Measurements from ENCODE around the gene IGFBP1.

Gene IGFBP1

DNA sequence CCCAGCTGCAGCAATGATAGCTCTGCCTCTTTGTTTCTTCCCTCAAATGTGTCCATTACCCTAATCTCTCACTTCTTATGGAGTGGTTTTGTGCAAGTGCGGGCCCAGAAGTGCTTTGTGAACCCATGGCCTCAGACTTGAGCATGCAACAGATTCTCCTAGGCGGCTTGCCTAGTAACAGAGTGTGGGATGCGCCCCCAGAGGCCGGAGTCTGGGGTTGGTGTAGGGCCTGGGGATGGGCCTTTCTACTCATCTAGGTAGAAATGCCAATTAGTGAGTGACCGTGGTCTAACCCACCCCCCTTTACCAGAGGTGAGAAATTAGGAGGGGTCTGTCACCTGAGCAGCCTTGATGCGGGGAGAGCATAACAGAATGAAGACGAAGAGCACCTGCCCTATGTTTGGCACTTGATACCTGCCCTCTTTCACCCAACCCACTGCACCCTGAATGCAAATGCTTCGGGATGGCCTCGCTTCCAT lies 7.0 kb upstream of the IGFBP1 start:
- no peak for DNase-seq

DNA sequence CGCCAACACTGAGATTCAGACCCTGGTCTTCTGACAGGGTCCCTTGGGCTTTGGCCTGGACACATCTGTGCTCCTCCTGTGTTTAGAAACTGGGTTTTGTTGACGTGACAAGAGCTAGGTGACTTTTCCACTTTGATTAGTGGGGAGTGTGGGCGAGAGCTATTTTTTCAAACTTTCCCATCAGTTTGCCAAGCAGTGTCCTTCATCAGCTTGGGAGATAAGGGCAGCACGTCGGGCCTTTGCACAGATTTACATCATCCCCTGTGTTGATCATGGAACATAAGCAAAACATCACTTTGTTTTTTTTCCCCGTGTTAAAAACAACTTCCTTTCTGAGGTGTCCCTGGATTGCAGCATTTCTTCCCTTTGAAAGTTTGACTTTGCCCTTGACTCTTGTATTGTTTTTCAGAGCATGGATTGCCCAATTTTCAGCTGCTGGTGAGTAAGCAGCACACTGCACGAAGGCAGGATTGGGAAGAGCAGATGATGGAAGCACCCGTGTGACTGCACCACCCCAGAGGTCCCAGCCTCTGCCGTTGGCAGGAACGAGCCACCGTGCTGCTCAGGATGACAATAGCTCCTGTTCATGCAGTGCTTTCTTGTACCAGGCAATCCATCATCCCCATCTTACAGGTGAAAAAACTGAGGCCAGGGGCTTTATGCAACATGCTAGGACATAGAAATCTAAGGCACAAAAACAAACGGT lies 6.4 kb upstream of the IGFBP1 start:
- DNase-seq = no peak

DNA sequence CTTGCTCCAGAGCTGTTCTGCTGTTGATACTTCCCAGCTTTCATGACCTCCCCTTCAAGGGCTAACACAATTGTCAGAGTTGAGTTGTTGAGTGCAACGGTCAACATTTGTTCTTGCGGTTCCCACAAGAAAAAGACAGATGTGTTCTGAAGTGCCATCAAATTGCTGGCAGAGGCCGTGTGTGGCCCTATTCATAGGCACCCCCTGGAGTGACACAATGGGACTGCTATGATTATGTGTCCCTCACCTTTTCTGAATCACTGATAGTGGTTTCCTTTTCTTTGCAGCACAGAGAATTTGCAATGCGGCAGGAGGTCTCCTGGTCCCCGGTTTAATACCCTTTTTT lies 5.8 kb upstream of the IGFBP1 start:
- no peak for DNase-seq

DNA sequence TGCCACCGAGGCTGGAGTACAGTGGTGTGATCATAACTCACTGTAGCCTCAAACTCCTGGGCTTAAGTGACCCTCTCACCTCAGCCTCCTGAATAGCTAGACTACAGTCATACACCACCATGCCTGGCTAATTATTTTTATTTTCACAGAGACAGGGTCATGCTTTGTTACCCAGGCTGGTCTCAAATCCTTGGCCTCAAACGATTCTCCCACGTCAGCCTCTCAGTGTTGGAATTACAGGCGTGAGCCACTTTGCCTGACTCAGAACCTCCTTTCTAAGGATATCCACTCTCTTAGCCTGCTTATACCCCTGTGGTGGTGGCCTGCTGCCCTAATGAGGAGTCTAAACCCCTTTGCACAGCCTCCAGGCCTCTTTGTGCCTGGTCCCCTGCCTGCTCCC lies 4.2 kb upstream of the IGFBP1 start:
- no peak for DNase-seq

DNA sequence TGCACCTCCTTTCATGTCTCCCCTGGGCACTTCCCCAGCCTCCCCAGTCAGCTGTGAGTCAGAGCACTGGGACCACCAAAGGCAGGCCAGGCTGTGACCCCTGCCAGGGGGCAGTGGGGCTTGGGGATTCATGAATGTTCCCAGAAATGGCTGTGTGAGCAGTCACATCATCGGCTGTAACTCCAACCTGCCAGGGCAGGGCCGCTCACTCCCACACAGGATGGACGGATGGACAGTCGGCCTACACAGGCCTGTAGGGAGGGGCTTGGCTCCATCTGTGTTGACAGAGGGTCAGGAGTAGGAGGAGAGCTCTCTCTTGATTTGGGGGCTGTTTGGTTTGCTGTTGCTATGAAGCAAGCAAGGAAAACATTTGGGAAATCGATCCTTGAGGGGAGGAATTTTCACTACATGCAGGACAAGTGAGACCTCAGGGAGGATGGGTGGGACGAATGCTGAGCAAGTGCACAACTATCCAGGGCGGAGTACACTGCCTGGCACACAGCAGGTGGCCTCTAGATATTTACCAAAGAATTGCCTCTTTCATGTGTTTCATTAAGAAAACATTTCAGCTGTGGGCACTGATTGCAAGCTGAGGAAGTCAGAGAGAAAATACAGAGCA lies 2.9 kb upstream of the IGFBP1 start:
- DNase-seq = no peak

DNA sequence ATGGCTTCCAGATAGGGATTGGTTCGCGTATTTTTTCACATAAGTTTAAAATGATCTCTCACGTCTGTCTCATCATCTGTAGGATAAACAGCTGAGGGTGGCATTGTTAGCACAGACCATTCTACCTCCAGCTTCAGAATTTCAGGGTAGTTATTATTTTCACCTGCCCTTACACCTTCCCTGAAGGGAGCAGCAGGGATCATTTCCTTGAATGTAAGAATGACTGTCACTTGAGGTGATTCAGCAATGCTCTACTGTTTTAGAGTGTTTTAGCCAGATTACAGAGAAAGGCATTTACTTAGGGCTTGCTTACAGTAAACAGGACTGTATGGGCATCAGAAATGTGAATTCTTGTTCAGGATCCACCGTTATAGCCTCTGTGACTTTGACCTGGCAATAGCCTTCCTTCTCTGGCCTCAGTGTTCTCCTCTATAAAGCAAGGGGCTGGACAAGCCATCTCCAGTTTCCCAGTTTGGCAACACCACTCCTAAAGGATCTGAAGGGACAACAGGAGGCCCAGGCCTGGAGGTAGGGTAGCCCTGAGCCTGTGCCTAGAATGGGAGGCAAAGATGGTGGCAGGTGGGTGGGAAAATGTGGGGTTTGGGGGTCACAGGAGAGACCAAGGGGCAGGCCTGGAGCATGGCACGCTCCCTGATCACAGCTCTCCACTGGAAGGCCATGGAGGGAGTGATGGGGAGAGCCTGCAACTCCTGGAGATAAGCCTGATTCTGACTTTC lies 1.2 kb upstream of the IGFBP1 start:
- no peak for DNase-seq

DNA sequence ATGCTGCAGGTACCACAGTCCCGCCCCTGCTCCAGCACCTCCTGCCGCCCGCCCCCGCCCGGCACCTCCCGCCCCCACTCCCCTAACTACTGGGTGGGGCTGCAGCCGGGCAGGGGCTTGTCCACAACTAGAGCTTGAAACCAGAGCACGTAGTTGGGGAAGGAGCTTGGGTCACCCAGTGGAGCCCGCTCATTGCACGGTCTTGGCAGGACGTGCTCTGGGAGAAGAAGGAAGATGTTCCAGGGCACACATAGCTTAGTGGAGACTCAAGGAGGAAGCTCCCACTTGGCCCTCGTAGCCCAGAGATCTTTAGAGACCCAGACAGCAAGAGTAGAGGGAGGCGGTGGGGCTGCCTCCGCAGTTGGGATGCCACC lies 692 bp downstream of the IGFBP1 start:
- DNase-seq = no peak

DNA sequence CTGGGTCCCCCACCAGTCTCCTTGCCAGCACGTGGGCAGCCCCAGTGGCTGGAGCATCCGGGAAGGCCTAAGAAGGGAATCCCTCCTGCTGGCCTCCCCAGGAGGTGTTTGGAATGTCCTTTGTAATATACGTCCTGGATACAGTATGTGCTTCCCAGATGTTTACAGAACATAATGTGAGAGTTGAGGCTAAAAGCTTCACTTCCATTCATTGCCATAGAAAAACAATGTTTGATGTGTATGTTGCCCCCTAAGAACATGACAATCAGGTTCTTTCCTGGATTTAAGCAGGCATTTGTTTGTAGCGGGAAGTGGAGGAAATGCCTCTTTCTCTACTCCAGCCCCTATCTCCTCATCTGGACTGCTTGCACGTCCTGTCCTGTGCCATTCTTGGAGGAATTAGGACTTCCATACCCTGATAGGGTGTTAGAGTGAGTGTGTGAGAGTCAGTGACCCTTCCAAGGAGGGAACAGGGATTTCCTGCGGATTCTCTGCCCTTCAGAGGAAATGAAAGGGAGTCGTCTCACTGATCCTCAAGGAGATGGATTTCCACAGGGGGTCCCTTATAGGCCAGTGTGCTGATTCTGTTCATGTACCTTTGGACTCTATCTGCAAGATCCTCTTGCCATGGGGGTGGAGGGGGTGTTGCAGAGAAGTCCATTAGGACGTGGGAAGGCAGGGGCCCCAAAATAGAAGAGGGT lies 1.2 kb downstream of the IGFBP1 start:
- no peak for DNase-seq

DNA sequence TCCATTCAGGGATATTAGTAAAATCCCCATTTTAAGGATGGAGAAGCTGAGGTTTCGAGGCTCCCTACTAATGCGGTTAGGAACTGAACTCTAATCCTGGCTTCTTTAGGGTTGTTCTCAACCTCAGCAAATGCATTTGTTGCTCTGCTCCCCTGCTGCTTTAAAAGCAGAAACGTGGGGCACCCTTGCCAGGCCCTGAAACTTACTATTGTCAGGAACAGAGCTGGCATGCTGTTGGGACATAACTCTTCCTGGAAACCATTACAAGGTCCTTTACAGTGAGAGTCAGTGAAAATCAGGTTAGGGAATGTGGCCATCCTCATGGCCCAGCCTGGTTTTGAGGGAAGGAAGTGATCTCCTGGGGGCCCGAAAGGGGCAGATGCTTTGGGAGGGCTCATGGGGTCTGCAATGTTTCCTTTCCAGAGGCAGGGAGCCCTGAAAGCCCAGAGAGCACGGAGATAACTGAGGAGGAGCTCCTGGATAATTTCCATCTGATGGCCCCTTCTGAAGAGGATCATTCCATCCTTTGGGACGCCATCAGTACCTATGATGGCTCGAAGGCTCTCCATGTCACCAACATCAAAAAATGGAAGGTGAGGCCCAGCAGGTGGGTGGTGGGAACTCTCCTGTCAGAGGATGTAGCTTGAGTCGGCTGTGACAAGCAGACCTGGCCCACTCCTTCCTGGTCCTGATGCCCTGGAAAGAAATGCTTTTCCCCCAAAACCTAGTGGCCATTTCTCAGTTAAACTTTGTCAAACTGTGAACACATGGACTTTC lies 2.0 kb downstream of the IGFBP1 start:
- DNase-seq = no peak

DNA sequence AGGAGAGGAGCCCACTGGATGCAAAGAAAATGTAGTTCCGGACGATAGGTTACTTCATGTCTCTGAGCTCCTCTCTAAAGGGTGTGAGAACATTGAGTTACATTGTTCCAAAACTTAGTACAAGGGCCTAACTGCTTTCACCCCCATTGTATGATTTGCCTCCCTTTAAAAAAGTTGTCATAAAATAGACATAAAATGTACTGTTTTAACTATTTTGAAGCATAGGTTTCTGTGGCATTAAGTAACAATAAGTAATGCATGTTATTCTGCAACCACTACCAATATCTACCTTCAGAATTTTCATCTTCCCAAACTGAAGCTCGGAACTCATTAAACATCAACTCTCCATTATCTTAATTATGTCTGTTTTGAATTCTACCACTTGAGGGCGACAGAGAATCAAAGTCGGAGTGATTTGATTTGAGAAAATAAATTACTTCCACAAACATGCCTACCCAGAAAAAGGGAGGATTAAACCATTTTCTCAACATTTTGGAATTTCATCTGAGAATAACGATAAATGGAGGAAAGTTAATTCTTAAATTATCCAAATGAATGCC lies 2.7 kb downstream of the IGFBP1 start:
- DNase-seq = peak in 1 of 5 experiments; percentile 8

DNA sequence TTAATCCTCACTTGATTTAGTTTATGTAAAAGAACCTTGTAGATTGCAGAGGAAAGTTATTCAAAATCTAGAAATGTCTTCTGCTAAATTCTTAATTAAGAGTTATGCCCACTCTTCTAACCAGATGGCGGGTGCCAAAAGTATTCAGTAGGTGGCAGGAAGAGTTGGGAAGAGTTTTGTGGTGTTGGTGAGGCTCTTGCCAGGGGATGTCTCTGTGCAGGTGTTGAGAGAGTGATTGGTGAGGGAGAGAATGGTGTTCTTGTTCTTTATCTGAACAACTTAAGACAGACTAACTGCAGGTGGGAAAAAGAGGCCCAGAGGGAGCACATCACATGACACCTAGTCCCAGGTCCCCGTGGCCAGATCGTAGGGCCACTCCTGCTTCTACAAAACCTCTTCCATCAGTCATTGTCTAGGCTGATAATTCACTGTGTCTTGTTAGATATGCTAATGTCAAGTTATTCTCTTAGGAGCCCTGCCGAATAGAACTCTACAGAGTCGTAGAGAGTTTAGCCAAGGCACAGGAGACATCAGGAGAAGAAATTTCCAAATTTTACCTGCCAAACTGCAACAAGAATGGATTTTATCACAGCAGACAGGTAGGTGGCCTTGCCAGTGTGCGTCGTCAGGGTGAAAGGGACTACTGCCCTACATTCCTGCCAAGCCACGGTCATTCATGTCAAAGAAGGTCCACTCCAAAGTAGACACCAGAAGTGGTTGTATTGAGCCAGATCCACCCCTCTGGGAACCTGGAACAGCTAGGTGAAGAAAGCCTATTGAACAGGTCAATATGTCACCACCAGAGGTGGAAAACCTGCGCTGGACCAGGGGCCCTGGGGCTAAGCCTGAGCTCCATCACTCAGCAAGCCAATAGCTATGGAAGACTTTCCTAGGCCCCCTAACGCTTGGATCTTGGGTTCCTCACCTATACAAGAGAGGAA lies 3.4 kb downstream of the IGFBP1 start:
- DNase-seq = no peak

DNA sequence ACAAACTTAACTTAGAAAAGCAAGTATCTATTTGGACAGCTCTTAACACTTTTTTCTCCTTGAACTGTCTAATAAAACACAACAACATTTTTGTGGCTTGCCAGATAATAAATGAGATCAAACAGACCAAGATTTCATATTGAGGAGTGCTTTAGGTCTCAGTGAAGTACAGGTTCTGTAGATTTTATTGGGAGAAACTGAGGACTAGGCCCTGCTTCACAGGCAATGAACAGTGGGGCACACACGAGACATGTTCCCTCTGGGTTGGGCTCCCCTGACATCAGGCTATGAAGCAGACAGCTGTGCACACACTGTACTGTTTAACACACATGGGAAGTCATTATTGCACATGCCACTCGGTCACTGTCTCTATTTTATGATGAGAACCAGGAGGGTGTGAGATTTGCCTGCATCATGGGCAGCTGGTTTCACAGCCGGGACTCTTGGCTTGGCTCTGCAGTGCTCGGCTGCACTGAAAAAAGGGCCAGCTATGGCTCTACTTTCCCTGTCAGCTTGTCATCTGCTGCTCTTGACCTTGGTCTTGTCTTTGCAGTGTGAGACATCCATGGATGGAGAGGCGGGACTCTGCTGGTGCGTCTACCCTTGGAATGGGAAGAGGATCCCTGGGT lies 4.2 kb downstream of the IGFBP1 start:
- DNase-seq = no peak

DNA sequence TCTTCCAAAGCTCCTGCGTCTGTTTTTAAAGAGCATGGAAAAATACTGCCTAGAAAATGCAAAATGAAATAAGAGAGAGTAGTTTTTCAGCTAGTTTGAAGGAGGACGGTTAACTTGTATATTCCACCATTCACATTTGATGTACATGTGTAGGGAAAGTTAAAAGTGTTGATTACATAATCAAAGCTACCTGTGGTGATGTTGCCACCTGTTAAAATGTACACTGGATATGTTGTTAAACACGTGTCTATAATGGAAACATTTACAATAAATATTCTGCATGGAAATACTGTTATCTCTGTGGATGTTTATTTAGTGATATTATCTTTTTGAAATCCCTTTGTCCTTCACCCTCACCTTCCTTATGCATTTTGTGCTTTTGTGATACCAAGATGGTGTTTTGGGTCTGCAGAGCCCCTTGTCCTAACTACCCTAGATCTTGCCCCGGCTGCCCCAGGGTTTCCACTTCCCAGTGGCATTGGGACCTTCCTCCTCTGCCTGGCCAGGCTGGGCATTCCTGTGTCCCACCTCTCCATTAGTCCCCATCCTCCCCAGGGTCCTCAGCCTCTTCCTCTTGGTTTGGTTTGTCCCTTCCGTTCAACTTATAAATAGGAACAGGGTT lies 5.2 kb downstream of the IGFBP1 start:
- DNase-seq = no peak

DNA sequence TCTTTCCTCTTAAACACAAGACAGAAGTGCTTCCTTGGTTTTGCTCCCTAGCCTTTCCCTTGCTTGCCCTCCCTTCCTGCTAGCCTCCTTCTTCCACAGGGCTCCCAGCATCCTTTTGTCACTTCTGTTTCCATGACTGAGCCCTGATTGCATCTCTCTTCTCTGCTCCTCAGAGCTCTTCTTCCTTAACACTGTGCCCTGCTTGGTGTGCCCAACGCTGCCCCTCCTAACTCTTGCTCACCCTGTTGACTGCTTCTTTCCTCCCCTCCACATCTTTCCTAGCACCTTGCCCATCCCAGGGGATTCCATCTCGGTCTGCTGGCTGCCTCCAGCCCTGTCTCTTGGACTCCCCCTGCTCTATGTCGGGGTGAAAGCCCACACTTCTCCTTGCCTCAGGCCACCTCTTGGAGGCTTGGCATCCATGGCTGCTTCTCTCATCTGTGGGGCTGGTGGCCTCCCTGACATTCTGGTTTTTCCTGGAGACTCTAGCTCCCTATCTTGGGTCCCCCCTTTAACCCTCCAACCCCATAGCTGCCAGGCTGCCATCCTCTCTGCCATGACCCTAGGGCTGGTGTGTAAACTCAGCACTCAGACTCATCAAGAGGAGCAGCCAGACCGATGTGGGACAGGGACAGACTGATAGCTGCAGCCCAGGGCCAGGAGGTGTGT lies 5.8 kb downstream of the IGFBP1 start:
- no peak for DNase-seq

DNA sequence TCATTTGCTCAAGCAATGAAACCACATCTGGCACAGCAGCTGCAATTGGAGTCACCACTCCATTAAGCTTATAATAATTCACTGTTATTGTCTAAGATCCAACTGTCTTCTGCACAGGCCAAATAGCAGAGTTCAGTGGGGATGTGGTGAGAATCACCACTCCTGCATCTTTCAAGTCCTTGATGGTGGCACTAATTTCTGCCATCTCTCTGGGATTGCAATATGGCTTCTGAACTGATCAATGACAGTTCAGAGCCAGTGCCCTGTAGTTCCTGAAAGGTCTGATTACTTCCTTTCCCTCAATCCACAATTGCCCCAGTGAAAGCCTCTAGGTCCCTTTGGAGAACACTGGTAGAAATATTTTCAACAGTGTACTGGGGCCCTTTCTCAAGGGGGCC lies 6.4 kb downstream of the IGFBP1 start:
- DNase-seq = no peak

DNA sequence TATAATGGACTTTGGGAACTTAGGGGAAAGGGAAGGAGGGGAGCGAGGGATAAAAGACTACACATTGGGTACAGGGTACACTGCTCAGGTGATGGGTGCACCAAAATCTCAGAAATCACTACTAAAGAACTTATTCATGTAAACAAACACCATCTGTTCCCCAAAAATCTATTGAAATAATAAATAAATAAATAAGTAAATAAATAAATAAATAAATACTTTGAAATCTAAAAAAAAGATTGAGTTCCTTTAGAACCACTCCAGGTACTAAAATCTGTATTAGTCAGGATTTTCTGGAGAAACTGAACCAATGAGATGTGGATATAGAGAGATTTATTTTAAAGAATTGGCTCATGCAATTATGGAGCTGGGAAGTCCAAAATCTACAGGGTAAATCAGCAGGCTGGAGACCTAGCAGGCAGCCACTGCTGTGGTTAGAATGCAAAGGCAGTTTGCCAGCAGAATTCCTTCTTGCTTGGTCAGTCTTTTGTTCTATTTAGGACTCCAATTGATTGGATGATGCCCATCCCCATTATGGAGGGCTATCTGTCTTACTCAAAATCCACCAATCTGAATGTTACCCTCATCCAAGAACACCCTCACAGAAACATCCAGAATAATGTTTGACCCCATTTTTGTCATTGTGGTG lies 8.9 kb downstream of the IGFBP1 start:
- no peak for DNase-seq

DNA sequence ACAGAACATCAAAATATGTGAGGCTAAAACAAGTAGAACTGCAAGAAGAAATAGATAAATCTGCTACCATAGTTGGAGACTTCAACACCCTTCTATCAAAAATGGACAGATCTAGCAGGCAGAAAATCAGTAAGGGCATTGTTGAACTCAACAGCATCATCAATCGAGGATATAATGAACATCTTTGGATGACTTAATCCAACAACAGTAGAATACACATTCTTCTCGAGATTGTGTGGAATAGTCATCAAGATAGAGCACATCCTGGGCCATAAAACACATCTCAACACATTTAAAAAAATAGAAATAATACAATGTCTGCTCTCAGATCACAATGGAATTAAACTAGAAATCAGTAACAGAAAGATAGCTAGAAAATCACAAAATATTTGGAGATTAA lies 9.9 kb downstream of the IGFBP1 start:
- DNase-seq = no peak

DNA sequence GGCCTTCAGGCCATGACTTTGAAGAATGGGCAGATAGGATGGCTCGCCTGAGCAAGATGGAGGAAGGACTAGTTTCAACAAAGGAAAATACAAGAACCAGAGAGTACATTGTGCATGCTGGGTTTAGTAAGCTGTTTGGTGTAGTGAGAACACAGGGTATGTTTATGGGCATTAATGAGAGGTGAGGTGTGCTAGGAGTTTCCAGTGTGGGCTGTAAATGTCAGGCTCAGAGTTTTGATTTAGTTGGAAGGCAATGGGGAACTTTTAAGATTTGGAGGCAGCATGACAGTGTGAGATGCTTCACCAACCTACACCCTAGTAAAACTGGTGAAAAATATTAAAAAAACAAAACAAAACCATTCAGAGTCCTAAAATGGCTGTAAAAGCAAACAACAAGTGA lies 13.3 kb downstream of the IGFBP1 start:
- no peak for DNase-seq

DNA sequence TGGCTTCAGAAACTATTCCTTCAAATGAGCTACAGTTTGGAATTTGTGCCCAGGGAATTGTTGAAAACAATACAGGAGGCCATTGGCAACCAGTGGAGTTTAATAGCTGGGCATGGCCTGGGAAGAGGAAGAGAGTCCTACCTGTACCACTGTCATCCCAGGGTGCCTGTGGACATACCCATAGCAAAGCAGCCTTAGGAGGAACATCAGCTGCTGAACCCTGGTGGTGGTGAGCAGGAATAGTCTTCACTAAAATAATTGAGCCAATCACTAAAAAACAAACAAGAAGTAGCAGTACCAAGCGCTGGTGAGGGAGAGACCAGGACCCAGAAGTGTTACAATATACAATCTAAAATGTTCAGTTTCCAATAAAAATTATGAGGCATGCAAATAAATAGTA lies 14.5 kb downstream of the IGFBP1 start:
- no peak for DNase-seq

All from T-helper 2 cell (primary cell).